HepG2 (cell line): Measurements from ENCODE around the gene MTSS2. TPM values are rescaled to one million over a fixed set of nuclear protein-coding genes. Genes with fewer than 3 reads are reported as not detected.

ENCODE experiments used
- CHCHD3 ChIP-seq: sonication (generic); formaldehyde crosslinking; IDR thresholded peaks from 2 replicates; pipeline ENCODE4 v1.8.0; 2022; ENCODE audit warnings: mild to moderate bottlenecking, missing genetic modification reagents, moderate library complexity
- HMG20B ChIP-seq: conservative IDR thresholded peaks from 2 replicates; pipeline ENCODE4 v1.6.1; 2016; ENCODE audit warnings: missing genetic modification reagents, missing compliant biosample characterization
- LCORL ChIP-seq, 2 experiments: fragments of 450-650 bp in 1 of 2; sonication (generic) in 1 of 2; formaldehyde crosslinking in 1 of 2; IDR thresholded peaks; 2 replicates each; pipeline versions ENCODE4 v1.5.0 to v1.6.1; 2017 to 2020; ENCODE audit warnings: antibody characterized with exemption in 1 of 2, missing genetic modification reagents in 1 of 2
- RXRA ChIP-seq: sonication (generic); formaldehyde crosslinking; IDR thresholded peaks from 2 replicates; pipeline ENCODE4 v1.5.1; 2020; ENCODE audit warnings: missing genetic modification reagents
- SRSF1 ChIP-seq: fragments of 200-400 bp; formaldehyde crosslinking; optimal IDR thresholded peaks from 2 replicates; pipeline ENCODE3; 2017; ENCODE audit warnings: mild to moderate bottlenecking, low read depth, low read length, moderate library complexity
- YEATS4 ChIP-seq: sonication (generic); formaldehyde crosslinking; IDR thresholded peaks from 2 replicates; pipeline ENCODE4 v1.4.0; 2020; ENCODE audit warnings: missing genetic modification reagents, borderline replicate concordance
- YY1 ChIP-seq: IDR thresholded peaks from 2 replicates; pipeline ENCODE4 v1.6.1; 2011; ENCODE audit warnings: low read length, low read depth, moderate library complexity, mild to moderate bottlenecking; ENCODE audit not compliant: insufficient read depth, insufficient replicate concordance
- ZFX ChIP-seq: sonication (generic); formaldehyde crosslinking; IDR thresholded peaks from 2 replicates; pipeline ENCODE4 v1.4.0; 2020; ENCODE audit warnings: mild to moderate bottlenecking, low read depth, missing genetic modification reagents, moderate library complexity
- ZNF317 ChIP-seq: sonication (generic); formaldehyde crosslinking; IDR thresholded peaks from 2 replicates; pipeline ENCODE4 v1.5.0; 2020; ENCODE audit warnings: mild to moderate bottlenecking, missing genetic modification reagents
- ZNF441 ChIP-seq: sonication (generic); formaldehyde crosslinking; IDR thresholded peaks from 2 replicates; pipeline ENCODE4 v1.7.0; 2021; ENCODE audit warnings: missing genetic modification reagents, borderline replicate concordance
- ZNF746 ChIP-seq: sonication (generic); formaldehyde crosslinking; IDR thresholded peaks from 2 replicates; pipeline ENCODE4 v1.8.0; 2022; ENCODE audit warnings: mild to moderate bottlenecking, missing genetic modification reagents
- ZZZ3 ChIP-seq: sonication (generic); formaldehyde crosslinking; IDR thresholded peaks from 2 replicates; pipeline ENCODE4 v1.4.0; 2020; ENCODE audit warnings: missing genetic modification reagents, mild to moderate bottlenecking, borderline replicate concordance
- polyA plus RNA-seq, 8 experiments: library from polyadenylated mRNA; depleted of rRNA in 3 of 8; stranded (reverse) in 7 of 8; unstranded in 1 of 8; fragments of >200 nt; fragmentation: Illumina TruSeq in 4 of 8; extraction: Trizol in 4 of 8; gene quantifications; 2 replicates each; pipeline versions ENCODE4 v1.2.1 to v1.2.3, GENCODE V29; 2011 to 2016; ENCODE audit warnings: low read depth in 4 of 8, missing spikeins in 1 of 8, mixed read lengths in 1 of 8; ENCODE audit not compliant: insufficient read depth in 1 of 8
- total RNA-seq, 5 experiments: library from RNA; depleted of rRNA; stranded (reverse); fragments of >200 nt; fragmentation: Illumina TruSeq; extraction: Trizol; gene quantifications; 2 replicates each; pipeline ENCODE4 v1.2.3, GENCODE V29; 2016; ENCODE audit warnings: low read depth in 1 of 5
- TF ChIP-seq, protein P1 (sequence below): sonication (generic); formaldehyde crosslinking; IDR thresholded peaks from 2 replicates; pipeline ENCODE4 v1.4.0; 2020; ENCODE audit warnings: missing genetic modification reagents, borderline replicate concordance
- TF ChIP-seq, protein P2 (sequence below): sonication (generic); formaldehyde crosslinking; IDR thresholded peaks from 2 replicates; pipeline ENCODE4 v1.4.0; 2020; ENCODE audit warnings: mild to moderate bottlenecking, low read depth, missing genetic modification reagents
- TF ChIP-seq, protein P3 (sequence below): sonication (generic); formaldehyde crosslinking; IDR thresholded peaks from 2 replicates; pipeline ENCODE4 v1.4.0; 2020; ENCODE audit warnings: mild to moderate bottlenecking, missing genetic modification reagents
- TF ChIP-seq, protein P4 (sequence below): sonication (generic); formaldehyde crosslinking; IDR thresholded peaks from 2 replicates; pipeline ENCODE4 v1.9.0; 2021; ENCODE audit warnings: missing genetic modification reagents, mild to moderate bottlenecking, borderline replicate concordance

MTSS2 gene
- total and polyA plus RNA-seq, 2 of the 13 experiments (the other 11 are each of a cell fraction or from before 2014, with no cell fraction given), result 132 to 242 TPM

DNA sequence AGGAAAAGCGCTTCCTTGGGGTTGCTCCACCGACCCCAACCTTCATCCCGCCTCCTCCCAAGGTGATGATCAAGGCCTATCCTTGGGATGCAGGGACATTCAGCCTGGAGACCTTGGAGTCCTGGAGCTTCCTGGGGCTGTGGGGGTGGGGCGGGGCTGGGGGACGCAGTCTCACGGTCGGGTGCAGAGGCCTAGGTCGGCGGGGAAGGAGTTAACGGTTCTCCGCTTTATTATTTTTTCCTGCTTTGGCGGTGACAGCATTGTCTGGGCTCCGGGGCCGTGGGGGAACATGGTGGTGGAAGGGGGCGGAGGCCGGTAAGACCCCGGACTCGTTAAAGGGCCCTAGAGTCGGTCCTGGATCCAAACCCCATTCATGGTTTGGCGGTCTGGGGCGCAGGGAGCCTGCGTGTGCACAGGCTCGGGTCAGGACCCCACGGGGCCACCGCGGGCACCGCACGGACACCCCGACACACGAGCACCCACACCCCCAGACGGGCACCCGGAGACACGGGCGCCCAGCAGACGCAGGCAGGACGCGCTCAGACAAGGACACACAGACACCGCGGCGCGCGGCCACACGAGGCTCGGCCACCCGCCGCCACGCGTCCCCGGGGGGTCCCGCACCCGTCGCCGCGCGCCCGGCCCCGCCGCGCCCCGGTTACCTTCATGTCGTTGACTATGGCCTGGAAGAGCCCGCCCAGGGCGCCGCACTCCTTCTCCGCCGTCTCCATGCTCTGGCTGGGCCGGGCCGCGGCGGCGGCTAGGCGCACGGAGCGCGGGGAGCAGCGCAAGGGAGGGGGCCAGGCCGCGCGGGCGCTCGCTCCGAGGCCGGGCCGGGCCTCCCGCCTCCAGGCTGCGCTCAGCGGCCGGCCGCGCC, 554 bp downstream of the MTSS2 start (continued):
- no peak; the same call in 1 of the 2 replicates for TF ChIP-seq ZNF746 (CRISPR knock-in tag)
- TF ChIP-seq, protein P1, sequence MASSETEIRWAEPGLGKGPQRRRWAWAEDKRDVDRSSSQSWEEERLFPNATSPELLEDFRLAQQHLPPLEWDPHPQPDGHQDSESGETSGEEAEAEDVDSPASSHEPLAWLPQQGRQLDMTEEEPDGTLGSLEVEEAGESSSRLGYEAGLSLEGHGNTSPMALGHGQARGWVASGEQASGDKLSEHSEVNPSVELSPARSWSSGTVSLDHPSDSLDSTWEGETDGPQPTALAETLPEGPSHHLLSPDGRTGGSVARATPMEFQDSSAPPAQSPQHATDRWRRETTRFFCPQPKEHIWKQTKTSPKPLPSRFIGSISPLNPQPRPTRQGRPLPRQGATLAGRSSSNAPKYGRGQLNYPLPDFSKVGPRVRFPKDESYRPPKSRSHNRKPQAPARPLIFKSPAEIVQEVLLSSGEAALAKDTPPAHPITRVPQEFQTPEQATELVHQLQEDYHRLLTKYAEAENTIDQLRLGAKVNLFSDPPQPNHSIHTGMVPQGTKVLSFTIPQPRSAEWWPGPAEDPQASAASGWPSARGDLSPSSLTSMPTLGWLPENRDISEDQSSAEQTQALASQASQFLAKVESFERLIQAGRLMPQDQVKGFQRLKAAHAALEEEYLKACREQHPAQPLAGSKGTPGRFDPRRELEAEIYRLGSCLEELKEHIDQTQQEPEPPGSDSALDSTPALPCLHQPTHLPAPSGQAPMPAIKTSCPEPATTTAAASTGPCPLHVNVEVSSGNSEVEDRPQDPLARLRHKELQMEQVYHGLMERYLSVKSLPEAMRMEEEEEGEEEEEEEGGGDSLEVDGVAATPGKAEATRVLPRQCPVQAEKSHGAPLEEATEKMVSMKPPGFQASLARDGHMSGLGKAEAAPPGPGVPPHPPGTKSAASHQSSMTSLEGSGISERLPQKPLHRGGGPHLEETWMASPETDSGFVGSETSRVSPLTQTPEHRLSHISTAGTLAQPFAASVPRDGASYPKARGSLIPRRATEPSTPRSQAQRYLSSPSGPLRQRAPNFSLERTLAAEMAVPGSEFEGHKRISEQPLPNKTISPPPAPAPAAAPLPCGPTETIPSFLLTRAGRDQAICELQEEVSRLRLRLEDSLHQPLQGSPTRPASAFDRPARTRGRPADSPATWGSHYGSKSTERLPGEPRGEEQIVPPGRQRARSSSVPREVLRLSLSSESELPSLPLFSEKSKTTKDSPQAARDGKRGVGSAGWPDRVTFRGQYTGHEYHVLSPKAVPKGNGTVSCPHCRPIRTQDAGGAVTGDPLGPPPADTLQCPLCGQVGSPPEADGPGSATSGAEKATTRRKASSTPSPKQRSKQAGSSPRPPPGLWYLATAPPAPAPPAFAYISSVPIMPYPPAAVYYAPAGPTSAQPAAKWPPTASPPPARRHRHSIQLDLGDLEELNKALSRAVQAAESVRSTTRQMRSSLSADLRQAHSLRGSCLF (CRISPR knock-in tag), result no peak
- TF ChIP-seq ZZZ3 (CRISPR knock-in tag), result 0 out of 2 replicates have a peak, but pooled peaks have one; percentile 67
- TF ChIP-seq CHCHD3 (CRISPR knock-in tag), result 0 out of 2 replicates have a peak, but pooled peaks have one; percentile 49
- TF ChIP-seq SRSF1, result peak; percentile 58
- 0 out of 2 replicates have a peak, but pooled peaks have one; percentile 26 for TF ChIP-seq RXRA (CRISPR knock-in tag)
- peak; percentile 15 for TF ChIP-seq YY1
- no peak for TF ChIP-seq HMG20B (CRISPR knock-in tag)
- TF ChIP-seq, protein P2, sequence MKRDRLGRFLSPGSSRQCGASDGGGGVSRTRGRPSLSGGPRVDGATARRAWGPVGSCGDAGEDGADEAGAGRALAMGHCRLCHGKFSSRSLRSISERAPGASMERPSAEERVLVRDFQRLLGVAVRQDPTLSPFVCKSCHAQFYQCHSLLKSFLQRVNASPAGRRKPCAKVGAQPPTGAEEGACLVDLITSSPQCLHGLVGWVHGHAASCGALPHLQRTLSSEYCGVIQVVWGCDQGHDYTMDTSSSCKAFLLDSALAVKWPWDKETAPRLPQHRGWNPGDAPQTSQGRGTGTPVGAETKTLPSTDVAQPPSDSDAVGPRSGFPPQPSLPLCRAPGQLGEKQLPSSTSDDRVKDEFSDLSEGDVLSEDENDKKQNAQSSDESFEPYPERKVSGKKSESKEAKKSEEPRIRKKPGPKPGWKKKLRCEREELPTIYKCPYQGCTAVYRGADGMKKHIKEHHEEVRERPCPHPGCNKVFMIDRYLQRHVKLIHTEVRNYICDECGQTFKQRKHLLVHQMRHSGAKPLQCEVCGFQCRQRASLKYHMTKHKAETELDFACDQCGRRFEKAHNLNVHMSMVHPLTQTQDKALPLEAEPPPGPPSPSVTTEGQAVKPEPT (CRISPR knock-in tag), result 0 out of 2 replicates have a peak, but pooled peaks have one; percentile 47
- TF ChIP-seq ZFX, result peak; percentile 57
- no peak for TF ChIP-seq ZNF317 (CRISPR knock-in tag)
- TF ChIP-seq ZNF441 (CRISPR knock-in tag), result no peak
- TF ChIP-seq, protein P3, sequence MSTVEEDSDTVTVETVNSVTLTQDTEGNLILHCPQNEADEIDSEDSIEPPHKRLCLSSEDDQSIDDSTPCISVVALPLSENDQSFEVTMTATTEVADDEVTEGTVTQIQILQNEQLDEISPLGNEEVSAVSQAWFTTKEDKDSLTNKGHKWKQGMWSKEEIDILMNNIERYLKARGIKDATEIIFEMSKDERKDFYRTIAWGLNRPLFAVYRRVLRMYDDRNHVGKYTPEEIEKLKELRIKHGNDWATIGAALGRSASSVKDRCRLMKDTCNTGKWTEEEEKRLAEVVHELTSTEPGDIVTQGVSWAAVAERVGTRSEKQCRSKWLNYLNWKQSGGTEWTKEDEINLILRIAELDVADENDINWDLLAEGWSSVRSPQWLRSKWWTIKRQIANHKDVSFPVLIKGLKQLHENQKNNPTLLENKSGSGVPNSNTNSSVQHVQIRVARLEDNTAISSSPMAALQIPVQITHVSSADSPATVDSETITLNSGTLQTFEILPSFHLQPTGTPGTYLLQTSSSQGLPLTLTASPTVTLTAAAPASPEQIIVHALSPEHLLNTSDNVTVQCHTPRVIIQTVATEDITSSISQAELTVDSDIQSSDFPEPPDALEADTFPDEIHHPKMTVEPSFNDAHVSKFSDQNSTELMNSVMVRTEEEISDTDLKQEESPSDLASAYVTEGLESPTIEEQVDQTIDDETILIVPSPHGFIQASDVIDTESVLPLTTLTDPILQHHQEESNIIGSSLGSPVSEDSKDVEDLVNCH (CRISPR knock-in tag), result no peak
- no peak for TF ChIP-seq LCORL (IDR thresholded peaks at IDR 0.05)
- TF ChIP-seq LCORL (CRISPR knock-in tag; IDR thresholded peaks at IDR 0.05), result peak; percentile 6; the same call in 1 of the 2 replicates
- TF ChIP-seq YEATS4 (CRISPR knock-in tag), result peak; percentile 15; the same call in 1 of the 2 replicates
- TF ChIP-seq, protein P4, sequence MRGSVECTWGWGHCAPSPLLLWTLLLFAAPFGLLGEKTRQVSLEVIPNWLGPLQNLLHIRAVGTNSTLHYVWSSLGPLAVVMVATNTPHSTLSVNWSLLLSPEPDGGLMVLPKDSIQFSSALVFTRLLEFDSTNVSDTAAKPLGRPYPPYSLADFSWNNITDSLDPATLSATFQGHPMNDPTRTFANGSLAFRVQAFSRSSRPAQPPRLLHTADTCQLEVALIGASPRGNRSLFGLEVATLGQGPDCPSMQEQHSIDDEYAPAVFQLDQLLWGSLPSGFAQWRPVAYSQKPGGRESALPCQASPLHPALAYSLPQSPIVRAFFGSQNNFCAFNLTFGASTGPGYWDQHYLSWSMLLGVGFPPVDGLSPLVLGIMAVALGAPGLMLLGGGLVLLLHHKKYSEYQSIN (CRISPR knock-in tag), result no peak
